ENCODE data around the gene GRID2.

GRID2 gene

DNA sequence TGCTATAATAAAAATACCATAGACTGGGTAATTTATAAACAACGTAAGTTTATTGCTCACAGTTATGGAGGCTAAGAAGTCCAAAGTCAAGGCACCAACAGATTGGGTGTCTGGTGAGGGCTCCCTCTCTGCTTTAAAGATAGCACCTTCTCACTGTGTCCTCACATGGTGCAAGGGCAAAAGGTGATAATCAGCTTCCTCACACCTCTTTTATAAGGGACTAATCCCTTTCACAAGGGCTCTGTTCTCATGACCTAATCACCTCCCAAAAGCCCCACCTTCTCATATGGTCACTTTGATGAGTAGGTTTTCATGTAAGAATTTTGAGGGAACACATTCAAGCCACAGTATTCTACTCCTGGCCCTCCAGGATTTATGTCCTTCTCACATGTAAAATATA lies 883.1 kb downstream of the GRID2 start:
- H3K4me3 ChIP-seq (ENCODE audit: low read length) = no peak overlapping the region
- no CpG with 5 or more reads among the region's 1 CpG for WGBS (ENCODE audit: insufficient coverage, insufficient read length)
- no peaks in the 10 kb centered on the region for H3K36me3 ChIP-seq (ENCODE audit: control insufficient read depth, insufficient read depth, low read length)
- no peaks in the 10 kb centered on the region for H3K4me1 ChIP-seq (ENCODE audit: control insufficient read depth, insufficient read depth, low read length)
- no peak for DNase-seq (ENCODE audit: low read depth, low spot score)
- no peaks in the 10 kb centered on the region for H3K9me3 ChIP-seq (ENCODE audit: control insufficient read depth, insufficient read depth, low read length)
- H3K27ac ChIP-seq (ENCODE audit: low read length) = no peak overlapping the region
- H3K27me3 ChIP-seq (ENCODE audit: control insufficient read depth, insufficient read depth, low read length) = no peaks in the 10 kb centered on the region

DNA sequence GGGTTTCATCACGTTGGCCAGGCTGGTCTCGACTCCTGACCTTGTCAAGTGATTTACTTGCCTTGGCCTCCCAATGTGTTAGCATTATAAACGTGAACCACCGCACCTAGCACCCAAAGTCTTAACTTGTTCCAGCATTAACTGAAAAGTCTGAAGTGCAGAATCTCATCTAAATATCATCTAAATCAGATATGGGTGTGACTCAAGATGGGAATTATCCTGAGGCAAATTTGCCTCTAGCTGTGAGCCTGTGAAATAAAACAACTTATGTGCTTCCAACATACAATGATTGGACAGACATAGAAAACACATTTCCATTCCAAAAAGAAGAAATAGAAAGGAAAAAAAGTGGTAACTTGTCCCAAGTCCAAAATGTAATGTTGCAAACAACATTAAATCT lies 883.7 kb downstream of the GRID2 start:
- no CpG with 5 or more reads among the region's 4 CpGs for WGBS (ENCODE audit: insufficient coverage, insufficient read length)
- H3K4me1 ChIP-seq (ENCODE audit: control insufficient read depth, insufficient read depth, low read length) = no peaks in the 10 kb centered on the region
- no peaks in the 10 kb centered on the region for H3K9me3 ChIP-seq (ENCODE audit: control insufficient read depth, insufficient read depth, low read length)
- H3K4me3 ChIP-seq (ENCODE audit: low read length) = no peak overlapping the region
- H3K27ac ChIP-seq (ENCODE audit: low read length) = no peak overlapping the region
- H3K36me3 ChIP-seq (ENCODE audit: control insufficient read depth, insufficient read depth, low read length) = no peaks in the 10 kb centered on the region
- DNase-seq (ENCODE audit: low read depth, low spot score) = no peak
- no peaks in the 10 kb centered on the region for H3K27me3 ChIP-seq (ENCODE audit: control insufficient read depth, insufficient read depth, low read length)

DNA sequence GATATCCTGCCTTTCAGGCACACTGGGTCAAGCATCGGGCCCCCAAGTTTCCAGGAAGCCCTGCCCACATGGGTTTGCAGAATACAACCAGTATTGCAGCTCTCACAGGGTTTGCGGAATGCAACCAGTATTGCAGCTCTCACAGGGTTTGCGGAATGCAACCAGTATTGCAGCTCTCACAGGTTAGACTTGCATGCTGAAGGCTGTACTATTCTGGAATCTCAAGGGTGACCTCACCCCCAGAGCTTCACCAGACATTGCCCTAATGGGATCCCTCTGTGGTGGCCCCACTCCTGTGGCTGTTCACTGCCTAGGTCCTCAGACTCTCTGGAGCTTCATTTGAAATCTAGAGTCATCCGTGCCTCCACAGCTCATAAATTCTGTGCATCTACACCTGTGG lies 884.1 kb downstream of the GRID2 start:
- no peak for DNase-seq (ENCODE audit: low read depth, low spot score)
- no peaks in the 10 kb centered on the region for H3K36me3 ChIP-seq (ENCODE audit: control insufficient read depth, insufficient read depth, low read length)
- no peak overlapping the region for H3K27ac ChIP-seq (ENCODE audit: low read length)
- H3K9me3 ChIP-seq (ENCODE audit: control insufficient read depth, insufficient read depth, low read length) = no peaks in the 10 kb centered on the region
- no CpG with 5 or more reads among the region's 4 CpGs for WGBS (ENCODE audit: insufficient coverage, insufficient read length)
- H3K27me3 ChIP-seq (ENCODE audit: control insufficient read depth, insufficient read depth, low read length) = no peaks in the 10 kb centered on the region
- no peak overlapping the region for H3K4me3 ChIP-seq (ENCODE audit: low read length)
- H3K4me1 ChIP-seq (ENCODE audit: control insufficient read depth, insufficient read depth, low read length) = no peaks in the 10 kb centered on the region

- WGBS (ENCODE audit: insufficient coverage, insufficient read length) = no CpG with 5 or more reads among the region's 2 CpGs
- Histone ChIP-seq H3K27me3 (ENCODE audit: control insufficient read depth, insufficient read depth, low read length) (no peaks in the 10 kb centered on the region), H3K4me1 (ENCODE audit: control insufficient read depth, insufficient read depth, low read length) (peaks cover 1% of the 10 kb centered on the region; the same call in 1 of the 2 replicates), H3K9me3 (ENCODE audit: control insufficient read depth, insufficient read depth, low read length) (no peaks in the 10 kb centered on the region), H3K4me3 (ENCODE audit: low read length) (no peak overlapping the region), H3K36me3 (ENCODE audit: control insufficient read depth, insufficient read depth, low read length) (no peaks in the 10 kb centered on the region), H3K27ac (ENCODE audit: low read length) (no peak overlapping the region)
- DNase-seq (ENCODE audit: low read depth, low spot score) = peak; percentile 45
Measured at GRCh38 chr4:93199492-93199891, 895.7 kb downstream of the GRID2 start.

GRCh38 chr4:93201471-93202096 lies 897.8 kb downstream of the GRID2 start:
- Histone ChIP-seq H3K27me3 (ENCODE audit: control insufficient read depth, insufficient read depth, low read length) (no peaks in the 10 kb centered on the region), H3K4me1 (ENCODE audit: control insufficient read depth, insufficient read depth, low read length) (peaks cover 1% of the 10 kb centered on the region; the same call in 1 of the 2 replicates), H3K4me3 (ENCODE audit: low read length) (no peak overlapping the region), H3K36me3 (ENCODE audit: control insufficient read depth, insufficient read depth, low read length) (no peaks in the 10 kb centered on the region), H3K27ac (ENCODE audit: low read length) (no peak overlapping the region), H3K9me3 (ENCODE audit: control insufficient read depth, insufficient read depth, low read length) (no peaks in the 10 kb centered on the region)
- DNase-seq (ENCODE audit: low read depth, low spot score) = no peak
- WGBS (ENCODE audit: insufficient coverage, insufficient read length) = no CpG with 5 or more reads among the region's 4 CpGs

DNA sequence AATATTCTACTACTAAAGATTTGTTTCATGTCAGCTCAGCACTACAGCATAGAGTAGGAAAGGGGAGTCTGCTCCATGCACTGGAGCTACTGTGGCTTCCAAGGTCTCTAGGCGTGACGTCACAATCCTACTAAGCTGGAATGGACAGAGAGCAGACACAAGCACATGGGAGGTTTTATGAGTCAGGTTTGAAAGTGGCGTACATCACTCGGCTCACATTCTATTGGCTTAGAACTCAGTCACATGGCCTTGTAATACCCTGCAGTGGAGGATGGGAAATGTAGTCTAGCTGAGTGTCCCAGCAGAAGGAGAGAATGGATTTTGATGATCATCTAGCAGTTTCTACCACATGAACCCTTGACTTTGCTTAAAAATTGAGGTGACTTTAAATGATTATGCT lies 899.9 kb downstream of the GRID2 start:
- Histone ChIP-seq H3K9me3 (ENCODE audit: control insufficient read depth, insufficient read depth, low read length) (no peaks in the 10 kb centered on the region), H3K4me1 (ENCODE audit: control insufficient read depth, insufficient read depth, low read length) (peaks cover 1% of the 10 kb centered on the region; the same call in 1 of the 2 replicates), H3K27me3 (ENCODE audit: control insufficient read depth, insufficient read depth, low read length) (no peaks in the 10 kb centered on the region), H3K27ac (ENCODE audit: low read length) (no peak overlapping the region), H3K36me3 (ENCODE audit: control insufficient read depth, insufficient read depth, low read length) (no peaks in the 10 kb centered on the region), H3K4me3 (ENCODE audit: low read length) (no peak overlapping the region)
- no CpG with 5 or more reads among the region's 4 CpGs for WGBS (ENCODE audit: insufficient coverage, insufficient read length)
- no peak for DNase-seq (ENCODE audit: low read depth, low spot score)

DNA sequence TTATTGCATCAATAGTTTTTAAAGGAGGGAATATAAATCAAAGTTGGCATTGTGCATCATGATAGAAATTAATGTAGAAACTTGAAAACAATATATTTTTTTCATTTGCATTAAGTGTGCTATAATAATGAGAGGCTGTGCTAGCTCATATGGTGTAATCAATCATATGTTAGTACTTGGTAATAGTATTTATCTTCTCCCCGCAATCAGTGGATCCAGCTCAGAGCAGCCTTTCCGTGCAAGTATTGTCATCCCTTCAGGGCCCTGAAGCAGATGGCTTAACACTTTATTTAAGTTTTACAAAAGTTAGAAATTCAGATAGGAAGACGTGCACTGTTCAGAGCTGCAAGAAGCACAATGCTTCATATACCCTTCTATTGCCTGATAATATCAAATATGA lies 908.5 kb downstream of the GRID2 start:
- no peak for DNase-seq (ENCODE audit: low read depth, low spot score)
- H3K4me1 ChIP-seq (ENCODE audit: control insufficient read depth, insufficient read depth, low read length) = no peaks in the 10 kb centered on the region
- no CpG with 5 or more reads among the region's 3 CpGs for WGBS (ENCODE audit: insufficient coverage, insufficient read length)
- H3K27me3 ChIP-seq (ENCODE audit: control insufficient read depth, insufficient read depth, low read length) = no peaks in the 10 kb centered on the region
- H3K9me3 ChIP-seq (ENCODE audit: control insufficient read depth, insufficient read depth, low read length) = no peaks in the 10 kb centered on the region
- H3K27ac ChIP-seq (ENCODE audit: low read length) = no peak overlapping the region
- no peaks in the 10 kb centered on the region for H3K36me3 ChIP-seq (ENCODE audit: control insufficient read depth, insufficient read depth, low read length)
- H3K4me3 ChIP-seq (ENCODE audit: low read length) = no peak overlapping the region

- no peak for DNase-seq (ENCODE audit: low read depth, low spot score)
- Histone ChIP-seq H3K27me3 (ENCODE audit: control insufficient read depth, insufficient read depth, low read length) (no peaks in the 10 kb centered on the region), H3K27ac (ENCODE audit: low read length) (no peak overlapping the region), H3K36me3 (ENCODE audit: control insufficient read depth, insufficient read depth, low read length) (no peaks in the 10 kb centered on the region), H3K4me3 (ENCODE audit: low read length) (no peak overlapping the region), H3K9me3 (ENCODE audit: control insufficient read depth, insufficient read depth, low read length) (no peaks in the 10 kb centered on the region), H3K4me1 (ENCODE audit: control insufficient read depth, insufficient read depth, low read length) (no peaks in the 10 kb centered on the region)
- WGBS (ENCODE audit: insufficient coverage, insufficient read length) = no CpG with 5 or more reads among the region's 8 CpGs
Measured at GRCh38 chr4:93216646-93217045, 912.9 kb downstream of the GRID2 start.

DNA sequence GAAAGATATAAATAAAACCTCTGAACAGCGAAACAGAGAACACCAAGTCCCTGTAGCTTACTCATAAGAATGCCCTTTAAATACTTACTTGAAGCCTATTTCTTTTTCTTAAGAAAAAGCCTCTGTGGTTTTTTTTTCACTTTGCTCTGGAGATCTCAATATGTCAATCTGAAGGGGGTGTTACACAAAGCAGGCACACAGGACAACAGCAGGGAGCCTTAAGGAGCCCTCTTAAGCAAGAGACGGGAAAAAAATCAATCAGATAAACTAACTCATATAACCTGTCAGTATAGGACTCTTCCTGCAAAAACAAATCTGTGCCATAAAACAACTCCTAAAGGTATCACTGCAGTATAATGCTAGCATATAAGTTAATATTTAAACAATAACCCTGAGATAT lies 913.7 kb downstream of the GRID2 start:
- WGBS (ENCODE audit: insufficient coverage, insufficient read length) = no CpG with 5 or more reads among the region's 2 CpGs
- H3K27me3 ChIP-seq (ENCODE audit: control insufficient read depth, insufficient read depth, low read length) = no peaks in the 10 kb centered on the region

GRCh38 chr4:93221771-93222170 lies 918.0 kb downstream of the GRID2 start:
- 100% methylated on average over 2 of the region's 8 CpGs for WGBS (ENCODE audit: insufficient coverage, insufficient read length)
- H3K9me3 ChIP-seq (ENCODE audit: control insufficient read depth, insufficient read depth, low read length) = no peaks in the 10 kb centered on the region
- H3K27me3 ChIP-seq (ENCODE audit: control insufficient read depth, insufficient read depth, low read length) = no peaks in the 10 kb centered on the region
- DNase-seq (ENCODE audit: low read depth, low spot score) = no peak
- no peaks in the 10 kb centered on the region for H3K4me1 ChIP-seq (ENCODE audit: control insufficient read depth, insufficient read depth, low read length)
- H3K36me3 ChIP-seq (ENCODE audit: control insufficient read depth, insufficient read depth, low read length) = no peaks in the 10 kb centered on the region
- no peak overlapping the region for H3K27ac ChIP-seq (ENCODE audit: low read length)
- H3K4me3 ChIP-seq (ENCODE audit: low read length) = no peak overlapping the region

More for the DNA sequence above, 913.7 kb downstream of the GRID2 start:
- DNase-seq (ENCODE audit: low read depth, low spot score) = no peak
- H3K4me1 ChIP-seq (ENCODE audit: control insufficient read depth, insufficient read depth, low read length) = no peaks in the 10 kb centered on the region
- no peaks in the 10 kb centered on the region for H3K36me3 ChIP-seq (ENCODE audit: control insufficient read depth, insufficient read depth, low read length)
- no peak overlapping the region for H3K4me3 ChIP-seq (ENCODE audit: low read length)
- H3K9me3 ChIP-seq (ENCODE audit: control insufficient read depth, insufficient read depth, low read length) = no peaks in the 10 kb centered on the region
- H3K27ac ChIP-seq (ENCODE audit: low read length) = no peak overlapping the region

DNA sequence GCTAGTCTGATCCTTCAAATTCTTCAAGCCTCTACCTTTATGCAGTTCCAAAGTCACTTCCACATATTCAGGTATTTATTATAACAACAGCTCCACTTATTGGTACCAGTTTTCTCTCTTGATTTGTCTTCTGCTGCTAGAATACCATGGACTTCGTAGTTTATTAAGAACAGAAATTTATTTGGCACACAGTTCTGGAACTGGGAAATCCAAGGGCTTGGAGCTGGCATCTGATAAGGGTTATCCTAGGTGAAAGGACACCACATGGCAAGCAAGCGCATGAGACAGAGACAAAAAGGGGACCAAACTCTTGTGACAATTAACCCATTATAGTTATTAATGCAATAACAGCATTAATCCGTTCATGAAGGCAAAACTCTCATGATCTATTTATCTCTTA lies 924.3 kb downstream of the GRID2 start:
- Histone ChIP-seq H3K9me3 (ENCODE audit: control insufficient read depth, insufficient read depth, low read length) (no peaks in the 10 kb centered on the region), H3K27me3 (ENCODE audit: control insufficient read depth, insufficient read depth, low read length) (no peaks in the 10 kb centered on the region), H3K36me3 (ENCODE audit: control insufficient read depth, insufficient read depth, low read length) (no peaks in the 10 kb centered on the region), H3K4me1 (ENCODE audit: control insufficient read depth, insufficient read depth, low read length) (no peaks in the 10 kb centered on the region), H3K4me3 (ENCODE audit: low read length) (no peak overlapping the region), H3K27ac (ENCODE audit: low read length) (no peak overlapping the region)
- no CpG with 5 or more reads among the region's 3 CpGs for WGBS (ENCODE audit: insufficient coverage, insufficient read length)
- DNase-seq (ENCODE audit: low read depth, low spot score) = no peak
